H1 (cell line): ENCODE results near the gene INHA. TPM values are rescaled to one million over a fixed set of nuclear protein-coding genes. Genes with fewer than 3 reads are reported as not detected.

Experiments used
- CTCF ChIA-PET: fragments of 300-600 bp; sonication (Branson Sonifier 250); formaldehyde crosslinking; loops from one replicate; lab custom pipeline; 2021; ENCODE audit not compliant: partially characterized antibody; lab: Charles Lee
- POLR2A ChIA-PET: fragments of 300-600 bp; sonication (Branson Sonifier 250); formaldehyde crosslinking; loops from one replicate; lab custom pipeline; 2021; ENCODE audit warnings: inconsistent platforms; ENCODE audit not compliant: partially characterized antibody; lab: Charles Lee
- DNase-seq, 2 experiments: peaks; one replicate each; pipeline versions ENCODE4 v3.0.0 to v3.0.0-alpha.2; 2010 to 2022; ENCODE audit warnings: low spot score in 2 of 2, low read depth in 1 of 2, mixed read lengths in 1 of 2
- FAIRE-seq: peaks from 2 replicates; lab custom pipeline; 2011; peaks lifted over from hg19 to GRCh38; lab: Jason Lieb, UNC
- H2AFZ ChIP-seq: 2 replicates; pipeline ENCODE4 v1.8.1; 2012; ENCODE audit warnings: low read length, inconsistent platforms
- H2AK5ac ChIP-seq: 2 replicates; pipeline ENCODE4 v1.6.1; 2013; ENCODE audit warnings: low read depth, low read length
- H2BK120ac ChIP-seq: replicated peaks from 2 replicates; pipeline ENCODE3; 2013; ENCODE audit warnings: low read depth, low read length, inconsistent platforms
- H2BK12ac ChIP-seq: 2 replicates; pipeline ENCODE4 v1.6.1; 2013; ENCODE audit warnings: low read depth, low read length
- H2BK15ac ChIP-seq: 2 replicates; pipeline ENCODE4 v1.6.1; 2013; ENCODE audit warnings: low read length
- H2BK20ac ChIP-seq: 2 replicates; pipeline ENCODE4 v1.6.1; 2013; ENCODE audit warnings: low read length
- H2BK5ac ChIP-seq: 2 replicates; pipeline ENCODE4 v1.6.1; 2013; ENCODE audit warnings: low read depth, low read length
- H3K14ac ChIP-seq: 2 replicates; pipeline ENCODE4 v1.6.1; 2013; ENCODE audit warnings: inconsistent platforms; ENCODE audit not compliant: insufficient read length
- H3K18ac ChIP-seq: 2 replicates; pipeline ENCODE4 v1.6.1; 2013; ENCODE audit warnings: low read length; ENCODE audit errors: extremely low read depth
- H3K23ac ChIP-seq: 2 replicates; pipeline ENCODE4 v1.6.1; 2013; ENCODE audit warnings: inconsistent platforms; ENCODE audit not compliant: insufficient read length
- H3K23me2 ChIP-seq: 2 replicates; pipeline ENCODE4 v1.6.1; 2013; ENCODE audit warnings: low read depth, low read length
- H3K27ac ChIP-seq: 2 replicates; pipeline ENCODE4 v1.6.1; 2011; ENCODE audit warnings: low read depth, low read length, inconsistent platforms
- H3K27me3 ChIP-seq, 4 experiments: replicated peaks in 1 of 4; 1 replicate in 1 of 4; 2 replicates in 3 of 4; pipeline versions ENCODE4 v1.6.1 to v1.8.1; 2011 to 2013; ENCODE audit warnings: low read length in 3 of 4, mild to moderate bottlenecking in 3 of 4, inconsistent platforms in 2 of 4, mixed read lengths in 2 of 4, moderate library complexity in 1 of 4; ENCODE audit not compliant: control insufficient read depth in 3 of 4, insufficient read depth in 3 of 4; ENCODE audit errors: extremely low read depth in 1 of 4
- H3K36me3 ChIP-seq, 4 experiments: 2 replicates each; pipeline versions ENCODE4 v1.6.1 to v1.8.1; 2011 to 2013; ENCODE audit warnings: mild to moderate bottlenecking in 4 of 4, low read length in 3 of 4, moderate library complexity in 2 of 4, control low read depth in 1 of 4, inconsistent platforms in 1 of 4; ENCODE audit not compliant: insufficient read depth in 4 of 4, control insufficient read depth in 2 of 4
- H3K4ac ChIP-seq: replicated peaks from 2 replicates; pipeline ENCODE3; 2013; ENCODE audit warnings: low read length, low read depth, mixed read lengths, inconsistent platforms; ENCODE audit not compliant: insufficient read length
- H3K4me1 ChIP-seq, 4 experiments: replicated peaks in 1 of 4; 1 replicate in 1 of 4; 2 replicates in 3 of 4; pipeline versions ENCODE4 v1.6.1 to v1.8.1; 2011 to 2013; ENCODE audit warnings: low read length in 3 of 4, inconsistent platforms in 2 of 4, mixed read lengths in 1 of 4; ENCODE audit not compliant: insufficient read depth in 4 of 4, control insufficient read depth in 3 of 4
- H3K4me2 ChIP-seq, 2 experiments: 2 replicates each; pipeline versions ENCODE4 v1.6.1 to v1.8.1; 2011 to 2013; ENCODE audit warnings: low read depth in 2 of 2, low read length in 2 of 2, control low read depth in 1 of 2, inconsistent platforms in 1 of 2, mild to moderate bottlenecking in 1 of 2; ENCODE audit not compliant: insufficient read depth in 1 of 2
- H3K4me3 ChIP-seq, 4 experiments: fragments of 200-600, 300-600 bp in 1 of 4; sonication (generic), shearing (Covaris generic), sonication (Bioruptor Twin) in 1 of 4; 2 replicates each; pipeline versions ENCODE4 v1.5.1 to v1.8.1; 2011 to 2016; ENCODE audit warnings: low read length in 4 of 4, low read depth in 3 of 4, control low read depth in 2 of 4, inconsistent platforms in 2 of 4, mild to moderate bottlenecking in 2 of 4, mixed read lengths in 1 of 4, moderate library complexity in 1 of 4; ENCODE audit not compliant: insufficient read depth in 2 of 4; ENCODE audit errors: extremely low read depth in 1 of 4
- H3K56ac ChIP-seq: replicated peaks from 2 replicates; pipeline ENCODE3; 2013; ENCODE audit warnings: low read depth, mild to moderate bottlenecking, mixed read lengths, low read length, inconsistent platforms; ENCODE audit not compliant: insufficient read length
- H3K79me1 ChIP-seq: 2 replicates; pipeline ENCODE4 v1.6.1; 2013; ENCODE audit warnings: low read depth, low read length, control low read depth
- H3K79me2 ChIP-seq, 2 experiments: 2 replicates each; pipeline versions ENCODE4 v1.6.1 to v1.8.1; 2012 to 2013; ENCODE audit warnings: low read length in 2 of 2, mild to moderate bottlenecking in 2 of 2, inconsistent platforms in 1 of 2; ENCODE audit not compliant: insufficient read depth in 2 of 2, control insufficient read depth in 1 of 2
- H3K9ac ChIP-seq, 4 experiments: replicated peaks in 1 of 4; 1 replicate in 1 of 4; 2 replicates in 3 of 4; pipeline versions ENCODE4 v1.6.1 to v1.8.1; 2011 to 2013; ENCODE audit warnings: low read depth in 3 of 4, low read length in 3 of 4, control low read depth in 2 of 4, mild to moderate bottlenecking in 2 of 4, moderate library complexity in 2 of 4, inconsistent platforms in 1 of 4; ENCODE audit errors: extremely low read depth in 1 of 4
- H3K9me3 ChIP-seq, 2 experiments: 2 replicates each; pipeline versions ENCODE4 v1.6.1 to v1.8.1; 2012 to 2013; ENCODE audit warnings: mild to moderate bottlenecking in 2 of 2, moderate library complexity in 2 of 2, control low read depth in 1 of 2, inconsistent platforms in 1 of 2, low read depth in 1 of 2, low read length in 1 of 2, mixed read lengths in 1 of 2; ENCODE audit not compliant: insufficient read depth in 2 of 2
- H4K20me1 ChIP-seq, 2 experiments: replicated peaks in 1 of 2; 2 replicates each; pipeline versions ENCODE3 to v1.8.1; 2011 to 2013; ENCODE audit warnings: inconsistent platforms in 2 of 2, low read length in 2 of 2, mild to moderate bottlenecking in 1 of 2; ENCODE audit not compliant: insufficient read depth in 2 of 2, control insufficient read depth in 1 of 2
- H4K5ac ChIP-seq: 2 replicates; pipeline ENCODE4 v1.6.1; 2013; ENCODE audit warnings: low read length, low read depth, mixed read lengths, inconsistent platforms; ENCODE audit not compliant: insufficient read length
- H4K8ac ChIP-seq: 2 replicates; pipeline ENCODE4 v1.8.0; 2013; ENCODE audit warnings: mild to moderate bottlenecking, moderate library complexity, low read length, inconsistent platforms; ENCODE audit not compliant: insufficient read depth; ENCODE audit errors: extremely low read depth
- H4K91ac ChIP-seq: replicated peaks from 2 replicates; pipeline ENCODE3; 2013; ENCODE audit warnings: low read length, mixed read lengths, inconsistent platforms; ENCODE audit not compliant: insufficient read length
- NANOG ChIP-seq: IDR thresholded peaks from 2 replicates; pipeline ENCODE4 v1.6.1; 2011; ENCODE audit warnings: low read length, low read depth, mild to moderate bottlenecking, inconsistent platforms; ENCODE audit not compliant: insufficient read depth, poor library complexity, severe bottlenecking
- RNF2 ChIP-seq: fragments of 200-900, 300-1000 bp; sonication (generic); IDR thresholded peaks from 2 replicates; pipeline ENCODE4 v1.7.1; 2016; ENCODE audit warnings: borderline replicate concordance, low read depth, mild to moderate bottlenecking, antibody characterized with exemption, low read length; ENCODE audit not compliant: poor library complexity, severe bottlenecking; ENCODE audit errors: missing control alignments
- SIN3A ChIP-seq, 2 experiments: IDR thresholded peaks in 1 of 2; conservative IDR thresholded peaks in 1 of 2; 2 replicates each; pipeline ENCODE4 v1.6.1; 2011 to 2012; ENCODE audit warnings: low read length in 2 of 2, improper control_type of control experiment in 1 of 2, low read depth in 1 of 2, mild to moderate bottlenecking in 1 of 2
- WGBS, 2 experiments: shearing (Covaris generic) in 1 of 2; methylation state at CpG; one replicate each; pipeline versions ENCODE4 v1.1.6 to v1.1.7; 2013 to 2015; ENCODE audit warnings: low lambda C conversion rate in 2 of 2, mixed read lengths in 2 of 2, inconsistent platforms in 1 of 2, low coverage in 1 of 2, missing lambda C conversion rate in 1 of 2; ENCODE audit not compliant: insufficient replicate concordance in 2 of 2, insufficient coverage in 1 of 2, insufficient read length in 1 of 2; ENCODE audit errors: extremely low coverage in 1 of 2, missing lambda C conversion rate in 1 of 2; 5-methylcytosine and 5-hydroxymethylcytosine counted together
- polyA plus RNA-seq, 7 experiments: library from polyadenylated mRNA; depleted of rRNA in 3 of 7; stranded (reverse) in 5 of 7; unstranded in 2 of 7; fragments of >200 nt in 5 of 7; fragments of 200-250 nt in 2 of 7; gene quantifications; 1 replicate in 5 of 7; 2 replicates in 1 of 7; 4 replicates in 1 of 7; pipeline versions ENCODE4 v1.2.1 to v1.2.3, GENCODE V29; 2011 to 2013; ENCODE audit warnings: missing spikeins in 2 of 7, mixed read lengths in 2 of 7
- total RNA-seq: library from RNA; stranded (reverse); fragmentation: NEBNext Ultra II Directional; extraction: Animal tissue kit (Norgen Biotek cat#: 25700); gene quantifications from 2 replicates; pipeline ENCODE4 v1.2.1, GENCODE V29; 2021

The INHA gene
- total and polyA plus RNA-seq, 2 of the 8 experiments (the other 6 are each of a cell fraction or from before 2014, with no cell fraction given) = 0.65 to 2.7 TPM

- ChIA-PET CTCF (interaction anchor here (1.2 to 18.7 kb wide), 6 partner anchors 8 to 88 kb away, joined by 3 to 356 read pairs (median 6); partner anchors contain the start of gene SLC4A3), POLR2A (interaction anchor here (0.7 to 2.1 kb wide), 7 partner anchors 8 to 58 kb away, joined by 3 to 6 read pairs (median 3); partner anchors contain the start of genes INHA and OBSL1)
Measured at GRCh38 chr2:219611306-219611705, 39.2 kb downstream of the INHA start.

More at GRCh38 chr2:219611306-219611705, 39.2 kb downstream of the INHA start:
- Histone ChIP-seq H4K8ac (peak overlapping the region; percentile 51; the same call in 1 of the 2 replicates), H3K36me3 (peaks cover 0 to 6% (median 2%) of the 10 kb centered on the region in 4 experiments; a peak in 5 of 8 replicates), H3K9me3 (no peaks in the 10 kb centered on the region), H3K9ac (no peak overlapping the region), H4K20me1 (peaks cover 0 to 3% of the 10 kb centered on the region in 2 experiments), H3K23ac (no peak overlapping the region), H2AFZ (no peak overlapping the region), H3K18ac (no peak overlapping the region), H2BK12ac (no peak overlapping the region), H3K56ac (no peak overlapping the region), H2BK15ac (no peak overlapping the region), H3K4me1 (no peaks in the 10 kb centered on the region; a peak in 1 of 7 replicates), H4K5ac (no peak overlapping the region), H3K14ac (no peak overlapping the region), H4K91ac (no peak overlapping the region), H3K27me3 (no peaks in the 10 kb centered on the region), H3K23me2 (no peaks in the 10 kb centered on the region), H3K27ac (no peak overlapping the region)
- FAIRE-seq (no peak), DNase-seq (no peak)
- TF ChIP-seq SIN3A (conservative IDR thresholded peaks at IDR 0.05 in 1 of 2, IDR thresholded peaks at IDR 0.05 in 1 of 2; ENCODE audit: low read depth in 1 of 2, low read length in 2 of 2) (no peak), RNF2 (no peak), NANOG (no peak)
- TF ChIP-seq, all 59 proteins: peak for 0
- Histone ChIP-seq H2BK5ac (no peak overlapping the region; the same call in 1 of the 2 replicates), H3K4me2 (no peak overlapping the region), H2BK120ac (no peak overlapping the region), H3K4ac (no peak overlapping the region), H2BK20ac (no peak overlapping the region), H3K4me3 (no peak overlapping the region), H3K79me2 (no peaks in the 10 kb centered on the region), H3K79me1 (no peaks in the 10 kb centered on the region; the same call in 1 of the 2 replicates), H2AK5ac (no peak overlapping the region)
- 97% methylated on average over 9 of the region's 9 CpGs; no CpG with 5 or more reads in 1 of the 2 experiments for WGBS, 2 experiments
